Measurements from ENCODE around the gene ZNF780B. TPM values are rescaled to one million over a fixed set of nuclear protein-coding genes. Genes with fewer than 3 reads are reported as not detected.

The ZNF780B gene
- total RNA-seq, 2 donors from 2014 or later = 8.3 to 12.5 TPM

DNA sequence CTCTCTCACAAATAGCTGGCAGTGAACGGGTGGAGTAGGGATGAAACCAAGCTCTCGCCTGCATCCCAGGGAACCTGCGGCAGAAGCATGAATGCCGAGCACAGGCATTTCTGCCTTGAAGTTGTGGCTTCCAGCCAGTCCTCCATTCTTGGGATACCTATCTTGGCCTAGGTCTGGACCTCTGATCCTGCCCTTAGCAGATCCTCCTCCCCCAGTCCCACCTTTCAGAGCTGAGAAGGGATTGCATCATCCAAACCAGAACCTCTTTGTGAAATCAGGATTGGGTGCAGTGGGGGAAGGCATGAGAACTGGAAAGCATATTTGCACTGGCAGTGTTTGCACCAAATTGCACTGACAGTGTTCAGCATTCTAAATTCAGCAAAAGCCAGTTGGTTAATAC lies 28.9 kb upstream of the ZNF780B start:
- TF ChIP-seq POLR2A (IDR thresholded peaks at IDR 0.05) = no peak
- TF ChIP-seq, protein P1, sequence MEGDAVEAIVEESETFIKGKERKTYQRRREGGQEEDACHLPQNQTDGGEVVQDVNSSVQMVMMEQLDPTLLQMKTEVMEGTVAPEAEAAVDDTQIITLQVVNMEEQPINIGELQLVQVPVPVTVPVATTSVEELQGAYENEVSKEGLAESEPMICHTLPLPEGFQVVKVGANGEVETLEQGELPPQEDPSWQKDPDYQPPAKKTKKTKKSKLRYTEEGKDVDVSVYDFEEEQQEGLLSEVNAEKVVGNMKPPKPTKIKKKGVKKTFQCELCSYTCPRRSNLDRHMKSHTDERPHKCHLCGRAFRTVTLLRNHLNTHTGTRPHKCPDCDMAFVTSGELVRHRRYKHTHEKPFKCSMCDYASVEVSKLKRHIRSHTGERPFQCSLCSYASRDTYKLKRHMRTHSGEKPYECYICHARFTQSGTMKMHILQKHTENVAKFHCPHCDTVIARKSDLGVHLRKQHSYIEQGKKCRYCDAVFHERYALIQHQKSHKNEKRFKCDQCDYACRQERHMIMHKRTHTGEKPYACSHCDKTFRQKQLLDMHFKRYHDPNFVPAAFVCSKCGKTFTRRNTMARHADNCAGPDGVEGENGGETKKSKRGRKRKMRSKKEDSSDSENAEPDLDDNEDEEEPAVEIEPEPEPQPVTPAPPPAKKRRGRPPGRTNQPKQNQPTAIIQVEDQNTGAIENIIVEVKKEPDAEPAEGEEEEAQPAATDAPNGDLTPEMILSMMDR (IDR thresholded peaks at IDR 0.05) = no peak
- intact Hi-C loops (cut with DNase I) = no loop called here
- ATAC-seq = no peak
- no peaks in the 10 kb centered on the region for H3K27me3 ChIP-seq
- DNase-seq = no peak
- WGBS, 2 donors = 82 to 91% methylated on average over 4 of the region's 4 CpGs
- peaks cover 5 to 11% of the 10 kb centered on the region in 2 donors for H3K36me3 ChIP-seq (replicated peaks in 1 of 2; ENCODE audit: insufficient read depth in 1 of 2, low read depth in 2 of 2)
- no peaks in the 10 kb centered on the region for H3K9me3 ChIP-seq
- H3K27ac ChIP-seq = no peak overlapping the region
- peaks cover 9% of the 10 kb centered on the region for H3K4me1 ChIP-seq
- H3K4me3 ChIP-seq = no peak overlapping the region

DNA sequence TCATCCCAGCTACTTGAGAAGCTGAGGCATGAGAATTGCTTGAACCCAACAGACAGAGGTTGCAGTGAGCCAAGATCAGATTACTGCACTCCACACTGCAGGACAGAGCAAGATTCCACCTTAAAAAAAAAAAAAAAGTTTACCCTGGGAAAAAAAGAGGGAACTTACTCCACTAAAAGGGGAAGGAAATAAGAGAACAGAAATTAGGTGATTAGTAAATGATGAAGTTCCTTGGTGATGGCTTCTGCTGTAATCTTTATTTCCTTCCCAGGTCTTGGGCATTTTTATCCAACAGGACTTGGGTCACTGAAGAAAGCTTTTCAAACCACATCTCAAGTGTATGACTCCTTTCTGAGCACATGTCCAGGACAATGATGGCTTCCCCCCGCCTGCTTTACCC lies 25.4 kb upstream of the ZNF780B start:
- no peaks in the 10 kb centered on the region for H3K4me1 ChIP-seq
- H3K27ac ChIP-seq = no peak overlapping the region
- no peak overlapping the region for H3K4me3 ChIP-seq
- ATAC-seq (no peak), DNase-seq (no peak)
- 85 to 100% methylated on average over 1 of the region's 1 CpG for WGBS, 2 donors
- TF ChIP-seq, protein P1 (IDR thresholded peaks at IDR 0.05) = no peak
- no peak for TF ChIP-seq POLR2A (IDR thresholded peaks at IDR 0.05)
- H3K36me3 ChIP-seq (replicated peaks in 1 of 2; ENCODE audit: insufficient read depth in 1 of 2, low read depth in 2 of 2) = peaks cover 8 to 11% of the 10 kb centered on the region in 2 donors
- H3K27me3 ChIP-seq = no peaks in the 10 kb centered on the region
- peaks cover 0 to 17% (median 3%) of the 10 kb centered on the region in 3 donors for H3K9me3 ChIP-seq
- intact Hi-C loops (cut with DNase I) = no loop called here

DNA sequence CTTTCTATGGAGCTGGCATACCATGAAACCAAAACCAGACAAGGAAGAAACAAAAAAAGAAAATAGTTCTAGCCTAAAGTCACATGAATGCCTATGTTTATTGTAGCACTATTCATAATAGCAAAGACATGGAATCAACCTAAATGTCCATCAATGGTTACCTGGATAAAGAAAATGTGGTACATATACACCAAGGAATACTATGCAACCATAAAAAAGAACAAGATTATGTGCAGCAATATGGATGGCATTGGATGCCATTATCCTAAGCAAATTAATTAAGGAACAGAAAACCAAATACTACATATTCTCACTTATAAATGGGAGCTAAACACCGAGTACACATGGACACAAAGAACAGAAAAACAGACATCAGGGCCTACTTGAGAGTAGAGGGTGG lies 24.3 kb upstream of the ZNF780B start:
- Histone ChIP-seq H3K4me3 (no peak overlapping the region), H3K36me3 (replicated peaks in 1 of 2; ENCODE audit: insufficient read depth in 1 of 2, low read depth in 2 of 2) (peaks cover 18 to 19% of the 10 kb centered on the region in 2 donors), H3K9me3 (peaks cover 0 to 23% (median 3%) of the 10 kb centered on the region in 3 donors), H3K27me3 (no peaks in the 10 kb centered on the region), H3K4me1 (no peaks in the 10 kb centered on the region), H3K27ac (no peak overlapping the region)
- ATAC-seq (no peak), DNase-seq (no peak)
- 100% methylated on average over 1 of the region's 1 CpG for WGBS, 2 donors
- TF ChIP-seq, protein P1 (IDR thresholded peaks at IDR 0.05) = no peak
- TF ChIP-seq POLR2A (IDR thresholded peaks at IDR 0.05) = no peak
- intact Hi-C loops (cut with DNase I) = no loop called here

DNA sequence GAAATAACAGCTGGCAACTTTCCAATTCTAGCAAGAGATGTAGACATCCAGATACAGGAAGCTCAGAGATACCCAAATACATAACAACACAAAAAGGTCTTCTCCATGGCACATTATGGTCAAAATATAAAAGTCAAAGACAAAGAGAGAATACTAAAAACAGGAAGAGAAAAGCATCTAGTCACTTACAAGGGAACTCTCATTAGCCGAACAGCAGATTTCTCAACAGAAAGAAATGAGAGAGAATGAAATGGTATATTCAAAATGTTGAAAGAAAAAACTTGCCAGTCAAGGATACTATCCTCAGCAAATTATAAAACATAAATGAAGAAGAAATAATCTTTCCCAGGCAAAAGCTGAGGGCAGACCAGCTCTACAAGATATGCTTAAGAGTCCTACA lies 22.3 kb upstream of the ZNF780B start:
- Histone ChIP-seq H3K4me1 (no peaks in the 10 kb centered on the region), H3K27me3 (no peaks in the 10 kb centered on the region), H3K36me3 (replicated peaks in 1 of 2; ENCODE audit: insufficient read depth in 1 of 2, low read depth in 2 of 2) (peaks cover 26 to 31% of the 10 kb centered on the region in 2 donors), H3K4me3 (no peak overlapping the region), H3K27ac (no peak overlapping the region), H3K9me3 (peaks cover 0 to 41% (median 3%) of the 10 kb centered on the region in 3 donors)
- ATAC-seq = no peak
- no peak for DNase-seq
- no peak for TF ChIP-seq POLR2A (IDR thresholded peaks at IDR 0.05)
- intact Hi-C loops (cut with DNase I) = no loop called here
- 88 to 96% methylated on average over 1 of the region's 1 CpG for WGBS, 2 donors

DNA sequence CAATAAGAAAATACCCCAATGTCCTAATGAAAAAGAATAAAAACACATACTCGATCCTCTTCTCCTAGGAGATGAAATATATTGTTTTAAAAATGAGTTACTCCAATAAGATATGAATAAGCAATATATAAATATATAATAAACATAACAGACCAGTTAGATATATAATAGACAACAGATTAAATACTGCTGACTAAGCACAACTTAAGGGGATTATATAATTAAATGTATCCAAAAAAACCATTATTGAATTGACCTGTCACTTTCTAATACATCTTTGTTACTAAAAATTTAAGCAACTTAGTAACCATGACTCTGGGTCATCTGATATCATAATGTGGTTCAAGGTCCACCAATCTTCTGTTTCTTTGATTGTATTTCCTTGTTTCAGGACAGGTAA lies 14.0 kb upstream of the ZNF780B start:
- Histone ChIP-seq H3K36me3 (replicated peaks in 1 of 2; ENCODE audit: insufficient read depth in 1 of 2, low read depth in 2 of 2) (peaks cover 10% of the 10 kb centered on the region in 2 donors), H3K27me3 (no peaks in the 10 kb centered on the region), H3K9me3 (peaks cover 0 to 23% (median 0%) of the 10 kb centered on the region in 3 donors), H3K27ac (no peak overlapping the region), H3K4me1 (no peaks in the 10 kb centered on the region), H3K4me3 (no peak overlapping the region)
- no peak for ATAC-seq
- TF ChIP-seq, protein P1 (IDR thresholded peaks at IDR 0.05) = no peak
- no peak for TF ChIP-seq POLR2A (IDR thresholded peaks at IDR 0.05)
- intact Hi-C loops (cut with DNase I) = no loop called here
- 95 to 100% methylated on average over 1 of the region's 1 CpG for WGBS, 2 donors
- no peak for DNase-seq
